HepG2 (cell line): ENCODE results near the gene ADRM1. TPM values are rescaled to one million over a fixed set of nuclear protein-coding genes. Genes with fewer than 3 reads are reported as not detected.

ENCODE experiments used
- AGO2 ChIP-seq: fragments of 200-400 bp; formaldehyde crosslinking; optimal IDR thresholded peaks from 2 replicates; pipeline ENCODE3; 2017; ENCODE audit warnings: mild to moderate bottlenecking, low read depth, low read length, moderate library complexity
- HOXA9 ChIP-seq: sonication (generic); formaldehyde crosslinking; IDR thresholded peaks from 2 replicates; pipeline ENCODE4 v1.8.1; 2022; ENCODE audit warnings: missing genetic modification reagents, mild to moderate bottlenecking, moderate library complexity, borderline replicate concordance
- LRRFIP1 ChIP-seq: sonication (generic); formaldehyde crosslinking; conservative IDR thresholded peaks from 2 replicates; pipeline ENCODE4 v1.4.0; 2020; ENCODE audit warnings: missing genetic modification reagents
- SMARCC2 ChIP-seq: fragments of 450-650 bp; IDR thresholded peaks from 2 replicates; pipeline ENCODE4 v1.6.1; 2017; ENCODE audit warnings: antibody characterized with exemption, mild to moderate bottlenecking
- SSRP1 ChIP-seq: IDR thresholded peaks from 2 replicates; pipeline ENCODE4 v1.6.1; 2016; ENCODE audit warnings: control low read depth
- STAT5B ChIP-seq: sonication (generic); formaldehyde crosslinking; IDR thresholded peaks from 2 replicates; pipeline ENCODE4 v1.4.0; 2020; ENCODE audit warnings: missing genetic modification reagents
- SYNCRIP ChIP-seq: fragments of 200-400 bp; formaldehyde crosslinking; IDR thresholded peaks from 2 replicates; pipeline ENCODE4 v1.6.1; 2018; ENCODE audit warnings: mild to moderate bottlenecking, low read depth, low read length; ENCODE audit not compliant: insufficient read depth
- THYN1 ChIP-seq: sonication (generic); formaldehyde crosslinking; IDR thresholded peaks from 2 replicates; pipeline ENCODE4 v1.8.1; 2023; ENCODE audit warnings: low read depth, mild to moderate bottlenecking, moderate library complexity, missing genetic modification reagents, borderline replicate concordance
- TRIM24 ChIP-seq: sonication (generic); formaldehyde crosslinking; IDR thresholded peaks from 2 replicates; pipeline ENCODE4 v1.8.0; 2022; ENCODE audit warnings: mild to moderate bottlenecking, missing genetic modification reagents
- YEATS2 ChIP-seq: sonication (generic); formaldehyde crosslinking; IDR thresholded peaks from 2 replicates; pipeline ENCODE4 v1.4.0; 2020; ENCODE audit warnings: missing genetic modification reagents, borderline replicate concordance
- ZFP91 ChIP-seq: sonication (generic); formaldehyde crosslinking; IDR thresholded peaks from 2 replicates; pipeline ENCODE4 v1.9.0; 2022; ENCODE audit warnings: missing genetic modification reagents, mild to moderate bottlenecking, borderline replicate concordance
- ZHX2 ChIP-seq, 2 experiments: sonication (generic) in 1 of 2; formaldehyde crosslinking in 1 of 2; IDR thresholded peaks; 2 replicates each; pipeline versions ENCODE4 v1.6.1 to v1.9.0; 2014 to 2022; ENCODE audit warnings: antibody characterized with exemption in 1 of 2, borderline replicate concordance in 1 of 2, inconsistent platforms in 1 of 2, low read depth in 1 of 2, missing genetic modification reagents in 1 of 2
- ZNF382 ChIP-seq: sonication (generic); formaldehyde crosslinking; IDR thresholded peaks from 2 replicates; pipeline ENCODE4 v1.5.0; 2020; ENCODE audit warnings: missing genetic modification reagents, mild to moderate bottlenecking, borderline replicate concordance
- ZNF574 ChIP-seq: sonication (generic); formaldehyde crosslinking; IDR thresholded peaks from 2 replicates; pipeline ENCODE4 v1.4.0; 2020; ENCODE audit warnings: missing genetic modification reagents
- ZNF883 ChIP-seq: sonication (generic); formaldehyde crosslinking; IDR thresholded peaks from 2 replicates; pipeline ENCODE4 v1.5.1; 2020; ENCODE audit warnings: mild to moderate bottlenecking, missing genetic modification reagents; ENCODE audit errors: not compliant biosample characterization
- polyA plus RNA-seq, 8 experiments: library from polyadenylated mRNA; depleted of rRNA in 3 of 8; stranded (reverse) in 7 of 8; unstranded in 1 of 8; fragments of >200 nt; fragmentation: Illumina TruSeq in 4 of 8; extraction: Trizol in 4 of 8; gene quantifications; 2 replicates each; pipeline versions ENCODE4 v1.2.1 to v1.2.3, GENCODE V29; 2011 to 2016; ENCODE audit warnings: low read depth in 4 of 8, missing spikeins in 1 of 8, mixed read lengths in 1 of 8; ENCODE audit not compliant: insufficient read depth in 1 of 8
- total RNA-seq, 5 experiments: library from RNA; depleted of rRNA; stranded (reverse); fragments of >200 nt; fragmentation: Illumina TruSeq; extraction: Trizol; gene quantifications; 2 replicates each; pipeline ENCODE4 v1.2.3, GENCODE V29; 2016; ENCODE audit warnings: low read depth in 1 of 5

ADRM1 gene
- total and polyA plus RNA-seq, 2 of the 13 experiments (the other 11 are each of a cell fraction or from before 2014, with no cell fraction given), result 92.9 to 154 TPM

GRCh38 chr20:62301773-62302340 lies 940 bp upstream of the ADRM1 start (continued):
- TF ChIP-seq ZHX2 (IDR thresholded peaks at IDR 0.05; ENCODE audit: low read depth) (peak; percentile 35; the same call in 1 of the 2 replicates), ZHX2 (CRISPR knock-in tag; IDR thresholded peaks at IDR 0.05; ENCODE audit: borderline replicate concordance) (no peak), THYN1 (no peak), YEATS2 (peak; percentile 86), ZFP91 (CRISPR knock-in tag) (peak; percentile 65), TRIM24 (CRISPR knock-in tag) (no peak), STAT5B (0 out of 2 replicates have a peak, but pooled peaks have one; percentile 26), SSRP1 (CRISPR knock-in tag) (no peak), ZNF382 (CRISPR knock-in tag) (no peak), SMARCC2 (no peak), ZNF574 (peak; percentile 92), ZNF883 (CRISPR knock-in tag) (peak; percentile 58), SYNCRIP (no peak), AGO2 (no peak), LRRFIP1 (CRISPR knock-in tag) (peak; percentile 88; the same call in 1 of the 2 replicates), HOXA9 (CRISPR knock-in tag) (no peak)
